HG03139 (cell line): ENCODE measurements around the gene PLD1.
"Not testable (repeated sequence)": the region's sequence is repeated elsewhere in the genome, so short reads cannot be mapped to it uniquely, and the experiment has no call there.

ENCODE experiments used
- ATAC-seq: cut with Tn5 transposase; IDR thresholded peaks from one replicate; pipeline ENCODE4 v1.9.1; 2021; ENCODE audit not compliant: unreplicated experiment

PLD1 gene

DNA sequence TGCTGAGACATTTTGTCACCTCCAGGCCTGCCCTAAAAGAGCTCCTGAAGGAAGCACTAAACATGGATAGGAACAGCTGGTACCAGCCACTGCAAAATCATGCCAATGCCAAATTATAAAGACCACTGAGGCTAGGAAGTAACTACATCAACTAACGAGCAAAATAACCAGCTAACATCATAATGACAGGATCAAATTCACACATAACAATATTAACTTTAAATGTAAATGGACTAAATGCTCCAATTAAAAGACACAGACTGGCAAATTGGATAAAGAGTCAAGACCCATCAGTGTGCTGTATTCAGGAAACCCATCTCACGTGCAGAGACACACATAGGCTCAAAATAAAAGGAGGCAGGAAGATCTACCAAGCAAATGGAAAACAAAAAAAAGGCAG lies 183.5 kb downstream of the PLD1 start:
- ATAC-seq = not testable (repeated sequence)

DNA sequence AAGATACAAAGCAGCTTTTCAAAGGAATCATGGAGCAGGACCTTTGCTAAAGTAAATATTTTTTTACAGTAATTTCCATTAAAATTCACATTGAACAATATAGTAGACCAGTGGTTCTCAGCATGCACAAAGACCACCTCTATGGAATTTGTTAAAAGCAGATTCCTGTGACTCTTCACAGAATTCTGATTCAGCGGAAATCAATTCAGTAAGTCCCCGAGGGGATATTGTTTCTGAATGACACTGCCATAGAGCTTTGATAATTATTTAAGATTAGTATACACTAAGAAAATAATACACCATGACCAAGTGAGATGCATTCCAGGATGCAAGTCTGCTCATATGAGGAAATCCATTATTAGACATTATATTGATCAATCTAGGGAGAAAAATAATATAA lies 188.2 kb downstream of the PLD1 start:
- no peak for ATAC-seq

DNA sequence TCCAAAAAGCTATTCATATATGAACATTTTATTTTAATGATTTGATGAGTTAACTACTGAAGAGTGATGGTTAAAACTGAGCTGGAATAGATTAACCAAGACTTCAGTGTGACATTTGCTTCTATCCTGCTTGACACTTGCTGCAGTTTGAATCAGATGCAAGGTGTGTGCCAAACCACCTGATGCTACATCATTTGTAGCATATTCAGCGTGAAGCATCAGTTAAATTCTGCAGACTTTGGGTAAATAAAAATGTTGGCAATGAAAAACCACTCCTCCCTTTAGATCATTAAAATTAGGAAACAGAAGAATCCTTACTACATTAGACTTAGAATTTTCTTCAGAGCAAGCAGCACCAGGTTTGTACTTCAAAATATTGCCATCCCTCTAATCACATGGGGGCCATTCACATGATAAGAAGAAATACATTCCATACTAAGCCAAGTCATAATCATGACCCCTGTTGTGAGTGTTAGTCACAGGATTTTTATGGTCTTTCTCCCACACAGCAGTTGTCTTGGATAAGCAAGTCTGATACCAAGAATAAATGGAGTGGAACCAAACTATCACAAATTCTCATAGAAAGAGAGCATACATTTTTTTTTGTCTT lies 189.4 kb downstream of the PLD1 start:
- ATAC-seq = no peak

DNA sequence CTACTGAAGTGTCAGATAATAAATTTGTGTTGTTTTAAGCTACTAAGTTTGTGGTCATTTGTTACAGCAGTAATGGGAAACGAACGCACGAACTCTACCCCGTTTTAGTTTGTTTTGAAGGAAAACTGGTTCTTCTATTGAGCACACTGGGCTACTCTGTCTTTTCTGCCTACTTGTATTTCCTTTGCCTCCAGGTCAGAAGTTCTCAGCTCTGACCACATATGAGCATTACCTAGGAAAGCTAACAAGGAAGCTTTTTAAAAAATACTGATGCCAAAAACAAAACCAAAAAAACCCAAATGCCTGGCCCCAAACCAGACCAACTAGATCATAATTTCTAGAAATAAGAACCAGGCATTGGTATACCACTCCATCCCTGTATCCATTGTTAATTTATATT lies 193.5 kb downstream of the PLD1 start:
- ATAC-seq = no peak

DNA sequence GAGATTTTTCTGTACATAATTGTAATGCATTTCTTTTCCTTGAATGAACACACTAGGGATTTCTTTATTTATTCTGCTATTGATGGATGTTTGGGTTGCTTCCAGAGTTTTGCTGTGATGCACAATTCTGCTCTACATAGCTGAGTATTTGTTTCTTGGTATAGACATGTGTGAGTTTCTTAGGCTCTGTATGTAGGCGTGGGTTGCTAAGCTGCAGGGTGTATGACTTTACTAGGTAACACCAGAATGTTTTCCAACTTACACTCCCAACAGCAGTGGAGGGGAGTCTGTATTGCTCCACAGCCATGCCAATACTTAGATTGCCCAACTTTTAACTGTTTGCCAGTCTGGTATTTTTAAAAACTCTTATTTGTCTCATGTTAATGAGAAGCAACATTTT lies 194.6 kb downstream of the PLD1 start:
- no peak for ATAC-seq

DNA sequence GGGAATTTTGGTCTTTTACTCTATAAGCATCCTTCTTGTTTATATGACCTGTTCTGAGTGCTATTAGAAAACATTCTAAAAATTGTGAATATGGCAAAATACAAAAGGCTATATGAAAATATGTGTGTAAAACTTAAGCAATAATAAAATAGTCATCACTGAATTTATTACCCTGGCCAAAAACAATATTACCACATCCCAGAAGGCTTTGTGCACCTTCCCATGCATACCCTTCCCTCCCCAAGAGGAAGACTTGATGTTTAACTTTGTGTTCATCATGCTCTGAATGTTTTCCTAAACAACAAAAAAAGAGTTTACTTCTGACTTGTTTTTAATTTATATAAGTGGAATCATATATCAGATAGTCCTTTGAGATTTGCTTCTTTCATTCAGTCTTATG lies 195.0 kb downstream of the PLD1 start:
- ATAC-seq = no peak

DNA sequence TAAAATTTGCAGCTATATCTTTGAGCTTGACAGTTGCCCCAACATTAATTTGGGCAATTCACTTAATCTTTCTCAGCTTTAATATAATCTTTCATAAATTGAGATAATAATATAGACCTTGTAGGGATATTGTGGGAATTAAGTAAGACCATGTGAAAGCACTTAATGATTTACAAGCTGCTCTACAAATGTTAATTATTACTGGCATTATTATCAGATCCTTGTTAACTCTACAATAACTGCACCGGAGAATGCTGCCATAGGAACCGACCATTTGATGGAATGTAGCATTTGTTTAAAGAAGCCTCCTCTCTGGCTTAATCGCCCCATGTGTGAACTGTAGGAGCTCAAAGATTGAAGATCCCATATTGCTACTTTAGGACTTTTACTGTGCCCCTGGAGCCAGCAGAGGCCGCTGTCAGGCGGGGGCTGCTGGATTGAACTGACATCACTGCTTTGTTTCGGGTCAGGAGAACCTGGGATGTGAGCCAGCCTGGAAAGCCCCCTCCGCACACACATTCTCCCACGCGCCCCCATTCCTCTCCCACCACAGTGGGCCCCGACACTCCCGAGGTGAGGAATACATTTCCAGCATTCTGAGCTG lies 195.9 kb downstream of the PLD1 start:
- ATAC-seq = no peak

DNA sequence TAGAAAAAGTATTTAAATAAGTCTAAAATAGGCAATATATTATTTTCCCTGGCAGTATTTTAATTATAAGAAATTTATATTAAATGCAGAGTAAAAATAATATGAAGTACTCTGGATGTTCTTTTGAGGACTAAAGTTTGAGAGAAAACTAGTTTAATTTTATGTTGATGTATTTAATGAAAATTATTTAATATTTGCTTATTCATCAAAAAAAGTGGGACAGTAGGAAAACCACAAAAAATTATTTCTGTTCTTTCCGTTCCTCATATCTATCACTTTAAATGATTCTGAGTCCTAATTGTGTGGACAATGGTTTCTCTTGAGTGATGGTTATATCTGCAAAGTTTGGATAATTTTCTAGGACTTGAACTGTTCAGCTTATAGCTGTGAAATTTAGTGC lies 202.8 kb downstream of the PLD1 start:
- no peak for ATAC-seq

DNA sequence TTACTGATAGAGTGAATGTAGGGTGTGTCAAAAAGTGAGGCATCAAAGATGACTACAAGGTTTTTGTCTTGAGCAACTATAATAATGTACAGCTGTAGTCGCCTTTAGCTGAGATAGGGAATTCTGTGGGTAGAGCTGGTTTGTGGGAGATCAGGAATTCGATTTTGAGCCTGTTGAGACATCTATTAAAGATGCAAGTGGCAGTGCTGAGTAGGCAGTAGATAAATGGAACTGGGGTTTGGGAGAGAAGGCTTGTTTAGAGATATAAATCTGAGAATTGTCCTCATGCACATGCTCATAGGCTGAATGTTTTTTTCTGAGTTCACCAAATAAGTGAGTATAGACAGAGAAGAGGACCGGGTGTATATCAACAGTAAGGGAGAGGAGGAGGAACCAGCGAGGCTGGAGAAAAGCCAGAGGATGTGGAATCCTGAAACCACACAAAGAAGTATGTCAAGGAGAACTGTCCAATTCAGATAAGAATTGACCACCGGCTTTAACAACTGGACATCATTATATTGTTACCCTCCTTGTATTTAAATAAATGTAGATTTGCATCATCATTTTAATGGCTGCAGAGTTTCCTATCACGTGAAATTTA lies 204.0 kb downstream of the PLD1 start:
- no peak for ATAC-seq

DNA sequence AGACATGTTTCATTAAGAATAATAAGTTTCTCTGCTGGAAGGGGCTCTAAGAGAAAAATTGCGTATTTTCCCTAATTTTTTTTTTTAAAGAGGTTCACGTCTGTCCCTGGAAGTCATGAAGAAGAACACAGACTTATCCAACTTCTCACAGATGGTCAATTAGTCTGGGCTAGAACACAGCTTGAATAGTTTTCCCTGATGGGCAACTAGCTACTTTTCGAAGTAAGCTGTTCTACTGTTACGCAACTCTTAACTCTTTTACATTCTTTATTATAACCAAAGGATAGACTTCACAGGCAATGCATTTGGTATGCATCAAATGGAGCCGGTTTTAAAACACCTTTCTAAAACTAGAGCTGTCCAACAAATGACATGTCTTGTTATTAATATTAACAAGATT lies 205.9 kb downstream of the PLD1 start:
- ATAC-seq = no peak

DNA sequence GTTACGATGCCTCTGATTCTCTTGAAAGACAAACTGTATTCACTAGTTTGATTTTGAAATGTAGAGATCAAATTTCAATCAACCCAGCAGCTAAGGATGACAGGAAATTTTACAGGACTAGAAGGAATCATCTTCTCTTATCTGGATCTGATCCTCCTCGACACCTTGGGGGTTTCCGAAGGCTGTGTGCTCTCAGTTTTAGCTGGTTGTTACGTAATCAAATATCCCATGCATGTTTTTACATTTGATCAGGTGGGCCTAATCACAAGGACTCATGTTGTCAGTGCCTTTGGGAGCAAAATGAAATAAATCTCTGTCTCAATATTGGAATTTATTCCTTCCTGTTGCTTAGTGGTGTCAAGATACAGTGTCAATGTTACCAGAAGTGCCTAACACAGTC lies 208.2 kb downstream of the PLD1 start:
- ATAC-seq = no peak

DNA sequence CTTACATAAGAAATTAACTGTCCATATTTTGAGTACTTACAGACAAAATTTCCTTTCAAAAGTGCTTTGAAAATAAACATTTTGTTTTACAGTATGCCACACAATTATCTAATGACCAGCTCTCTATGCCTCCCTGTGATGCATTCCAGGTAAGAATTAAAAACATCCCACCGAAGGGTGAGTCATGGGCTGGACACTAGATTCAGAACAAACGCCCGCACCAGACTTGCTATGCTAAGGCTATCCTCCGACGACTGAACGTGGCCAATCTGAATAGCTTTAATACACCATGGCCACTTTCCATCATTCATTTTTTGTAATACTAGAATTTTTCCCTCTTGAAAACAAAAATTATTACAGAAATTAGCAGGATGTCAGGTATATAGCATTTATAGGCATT lies 210.3 kb downstream of the PLD1 start:
- no peak for ATAC-seq

DNA sequence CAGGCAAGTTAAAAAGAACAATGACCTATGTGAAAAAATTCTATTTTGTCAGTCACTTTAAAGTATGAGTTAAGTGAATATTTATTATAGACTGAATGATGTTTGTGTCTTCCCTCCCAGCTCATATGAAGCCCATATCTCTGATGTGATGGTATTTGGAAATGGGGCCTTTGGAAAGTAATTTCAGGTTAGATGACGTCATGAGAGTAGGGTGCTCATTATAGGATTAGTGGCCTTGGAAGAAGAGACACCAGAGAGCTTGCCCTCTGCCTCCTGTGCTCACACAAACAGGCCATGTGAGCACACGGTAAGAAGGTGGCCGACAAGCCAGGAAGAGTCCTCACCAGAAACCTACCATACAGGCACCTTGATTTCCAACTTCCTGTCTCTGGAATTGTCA lies 211.3 kb downstream of the PLD1 start:
- no peak for ATAC-seq

DNA sequence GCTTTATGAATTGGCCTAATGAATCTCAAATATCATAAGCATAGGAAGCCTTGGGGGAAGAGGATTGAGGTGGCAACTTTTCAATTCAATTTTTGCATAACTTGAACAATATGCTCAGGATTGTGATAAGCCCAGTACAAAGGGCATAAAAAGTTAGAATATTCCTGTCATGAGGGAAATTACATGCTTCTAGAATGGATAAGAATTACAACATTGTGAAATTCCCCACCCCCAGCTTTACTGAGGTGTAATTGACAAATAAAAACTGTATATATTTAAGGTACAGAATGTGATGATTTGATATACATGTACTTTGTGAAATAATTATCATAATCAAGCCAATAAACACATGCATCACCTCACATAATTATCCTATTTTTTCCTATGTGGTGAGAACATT lies 217.5 kb downstream of the PLD1 start:
- no peak for ATAC-seq

DNA sequence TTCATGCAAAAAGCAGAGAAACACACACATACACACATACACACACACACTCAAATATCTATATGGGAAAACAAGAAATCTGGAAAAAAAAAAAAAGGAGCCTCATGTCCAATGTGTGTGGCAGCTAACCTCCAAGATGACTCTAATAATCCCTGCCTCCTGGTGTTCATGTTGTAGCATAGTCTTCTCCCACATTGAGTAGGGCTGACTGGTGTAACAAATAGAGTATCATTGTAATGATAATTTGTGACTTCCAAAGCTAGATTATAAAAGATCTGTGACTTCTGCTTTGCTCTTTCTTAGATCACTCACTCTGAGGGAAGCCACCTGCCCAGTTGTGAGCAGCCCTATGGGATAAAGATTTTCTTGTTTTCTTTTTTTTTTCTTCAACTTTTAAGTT lies 219.2 kb downstream of the PLD1 start:
- ATAC-seq = no peak

DNA sequence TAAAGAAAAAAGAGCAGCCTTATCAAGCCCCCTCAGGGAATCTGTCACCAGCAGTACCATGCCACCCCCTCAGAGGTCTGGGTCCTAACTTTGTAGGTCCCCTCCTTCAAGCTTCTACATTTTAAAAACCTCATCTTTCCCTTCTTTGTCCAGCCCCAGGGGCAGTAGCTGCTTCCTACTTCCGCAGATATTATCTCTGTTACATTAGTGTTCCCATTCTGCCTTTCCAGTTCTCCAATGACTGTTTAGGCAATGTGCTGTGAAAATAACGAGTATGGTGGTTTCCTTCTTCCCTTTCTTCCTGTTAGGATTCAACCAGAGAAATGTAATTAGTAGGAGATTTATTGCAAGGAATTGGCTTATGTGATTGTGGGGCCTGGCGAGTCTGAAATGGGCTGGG lies 224.0 kb downstream of the PLD1 start:
- ATAC-seq = no peak

DNA sequence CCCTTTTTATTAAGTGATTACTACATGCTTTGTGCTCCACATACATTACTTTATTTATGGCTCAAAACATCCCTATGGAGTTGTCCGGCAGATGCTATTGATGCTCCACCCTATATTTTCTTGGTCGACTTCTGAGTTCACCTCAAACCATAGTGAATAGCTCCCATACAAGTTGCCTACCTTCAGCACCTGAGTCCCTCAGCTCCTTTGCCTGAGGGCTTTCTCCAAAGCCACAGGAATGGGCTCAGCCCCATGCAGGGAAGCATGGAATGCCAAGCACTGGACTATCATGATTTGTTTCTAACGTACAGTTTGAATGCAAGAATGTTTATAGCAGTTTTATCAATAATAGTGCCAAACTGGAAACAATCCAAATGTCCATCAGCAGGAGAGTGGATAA lies 225.2 kb downstream of the PLD1 start:
- ATAC-seq = no peak

DNA sequence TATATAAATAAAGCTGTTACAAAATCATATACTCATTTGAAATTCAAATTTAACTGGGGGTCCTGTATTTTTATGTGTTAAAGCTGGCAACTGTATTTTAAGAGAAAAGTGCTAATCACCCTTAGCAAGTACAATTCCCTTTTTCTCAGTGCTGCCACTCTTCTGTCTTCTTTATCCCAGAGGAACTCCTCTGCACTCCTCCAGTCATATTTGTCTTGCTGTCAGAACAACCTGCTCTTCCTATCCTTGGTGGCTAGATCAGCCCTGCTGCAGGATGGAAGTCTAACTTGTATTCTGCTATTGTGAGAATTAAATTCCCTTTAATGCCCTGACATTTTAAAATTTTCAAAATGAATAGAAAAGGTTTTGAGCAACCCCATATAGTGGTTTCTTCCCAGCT lies 226.2 kb downstream of the PLD1 start:
- no peak for ATAC-seq

DNA sequence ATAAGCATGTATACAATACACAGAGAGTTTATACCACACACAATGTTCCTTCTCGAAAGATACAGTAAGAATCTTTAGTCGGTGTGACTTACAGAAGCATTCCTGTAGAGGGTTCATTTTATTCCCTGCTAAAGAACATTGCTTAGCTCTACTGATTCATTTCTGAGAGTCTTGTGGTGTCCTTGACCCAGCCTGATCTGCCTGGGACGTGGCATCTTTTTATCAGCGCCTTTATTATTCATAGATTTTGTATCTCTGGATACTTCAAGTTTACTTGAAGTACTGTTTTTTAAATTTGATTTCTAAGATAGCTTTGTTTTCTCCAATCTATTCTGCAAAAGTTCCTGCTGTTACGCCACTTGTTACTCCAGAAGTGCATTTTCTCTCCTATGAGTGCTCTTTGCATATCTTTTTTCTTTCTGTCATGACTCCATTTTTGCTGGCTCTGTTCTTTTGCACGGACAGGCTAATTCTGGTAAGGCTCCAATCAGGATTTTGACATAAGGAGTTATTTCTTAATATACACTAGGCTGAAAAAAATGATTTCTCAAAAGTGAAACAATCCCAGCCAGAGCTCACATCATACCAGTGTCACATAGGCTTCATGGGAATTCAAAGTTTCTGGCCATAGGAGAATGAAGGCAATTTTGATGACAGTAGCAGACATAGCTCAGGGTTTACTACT lies 235.6 kb downstream of the PLD1 start:
- no peak for ATAC-seq

DNA sequence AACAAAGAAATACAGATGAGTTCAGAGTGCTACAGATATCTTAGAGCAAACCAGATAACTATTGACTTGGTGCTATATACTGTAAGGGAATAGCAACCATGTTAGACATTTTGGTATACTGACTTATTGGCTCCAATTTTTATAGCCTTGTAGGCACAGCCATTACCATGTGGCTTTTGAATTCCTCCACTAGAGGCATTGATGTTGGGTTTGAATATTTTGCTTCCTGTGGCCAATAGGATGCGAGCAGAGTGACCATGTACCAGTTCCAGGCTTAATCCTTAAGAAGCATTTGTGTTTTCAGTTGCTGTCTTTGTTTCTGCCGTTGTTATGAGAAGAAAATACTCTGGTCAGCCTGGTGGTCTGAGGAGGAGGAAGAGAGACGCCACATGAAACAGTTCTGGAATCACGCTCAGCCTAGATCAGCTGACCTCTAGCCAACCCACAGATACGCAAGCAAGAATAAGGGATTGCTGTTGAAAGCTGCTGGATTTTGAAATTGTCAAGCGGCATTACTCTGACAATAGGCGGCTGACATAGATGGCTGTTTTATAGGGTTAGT lies 240.6 kb downstream of the PLD1 start:
- no peak for ATAC-seq

DNA sequence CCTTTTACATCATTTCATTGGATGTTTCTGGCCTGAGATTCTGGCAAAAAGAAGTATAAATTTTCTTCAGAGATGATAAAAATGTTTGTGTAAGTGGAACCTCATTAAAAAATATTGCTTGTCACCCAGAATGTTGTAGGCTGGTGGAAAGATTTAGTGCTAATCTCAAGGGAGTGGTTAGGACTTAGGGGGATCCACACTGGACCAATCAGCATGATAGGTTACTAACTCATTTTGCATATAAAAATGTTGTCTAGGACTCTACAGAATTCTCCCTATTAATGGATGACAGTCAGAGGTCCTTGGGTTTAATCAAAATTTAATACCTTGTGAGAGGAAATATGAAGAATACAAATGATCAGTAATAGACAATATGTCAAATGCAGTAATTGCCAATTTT lies 241.5 kb downstream of the PLD1 start:
- ATAC-seq = no peak

DNA sequence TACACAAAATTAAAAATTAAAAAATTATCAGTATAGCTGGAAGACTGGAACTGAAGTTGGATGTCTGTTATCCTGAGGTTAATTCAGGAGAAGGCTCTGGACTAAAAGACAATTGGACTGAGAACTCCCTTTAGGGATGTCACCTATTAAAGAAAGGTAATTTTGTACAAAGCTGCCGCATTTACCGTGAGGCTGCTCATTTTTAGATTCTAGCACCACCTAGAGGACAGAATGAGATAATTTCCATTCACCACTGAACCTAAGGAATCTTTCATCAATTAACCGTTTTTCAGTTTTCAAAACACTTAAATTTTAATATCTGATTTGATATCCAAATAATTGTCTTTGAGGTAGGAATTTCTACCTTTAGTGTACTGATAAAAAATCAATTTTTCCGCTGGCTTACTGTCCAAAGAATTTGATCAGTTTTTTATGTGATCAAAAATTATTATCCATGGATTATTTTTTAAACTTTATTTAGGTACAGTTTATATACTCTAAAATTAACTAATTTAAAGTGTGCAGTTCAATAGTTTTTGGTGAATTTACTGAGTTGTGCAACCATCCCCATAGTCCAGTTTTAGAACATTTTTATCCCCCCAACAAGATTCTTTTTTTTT lies 243.4 kb downstream of the PLD1 start:
- no peak for ATAC-seq
